ENCODE measurements around the gene PRICKLE4. TPM values are rescaled to one million over a fixed set of nuclear protein-coding genes. Genes with fewer than 3 reads are reported as not detected.
"Not testable (repeated sequence)": the region's sequence is repeated elsewhere in the genome, so short reads cannot be mapped to it uniquely, and the experiment has no call there.

Gene PRICKLE4
- total RNA-seq, 1 donor = not detected

DNA sequence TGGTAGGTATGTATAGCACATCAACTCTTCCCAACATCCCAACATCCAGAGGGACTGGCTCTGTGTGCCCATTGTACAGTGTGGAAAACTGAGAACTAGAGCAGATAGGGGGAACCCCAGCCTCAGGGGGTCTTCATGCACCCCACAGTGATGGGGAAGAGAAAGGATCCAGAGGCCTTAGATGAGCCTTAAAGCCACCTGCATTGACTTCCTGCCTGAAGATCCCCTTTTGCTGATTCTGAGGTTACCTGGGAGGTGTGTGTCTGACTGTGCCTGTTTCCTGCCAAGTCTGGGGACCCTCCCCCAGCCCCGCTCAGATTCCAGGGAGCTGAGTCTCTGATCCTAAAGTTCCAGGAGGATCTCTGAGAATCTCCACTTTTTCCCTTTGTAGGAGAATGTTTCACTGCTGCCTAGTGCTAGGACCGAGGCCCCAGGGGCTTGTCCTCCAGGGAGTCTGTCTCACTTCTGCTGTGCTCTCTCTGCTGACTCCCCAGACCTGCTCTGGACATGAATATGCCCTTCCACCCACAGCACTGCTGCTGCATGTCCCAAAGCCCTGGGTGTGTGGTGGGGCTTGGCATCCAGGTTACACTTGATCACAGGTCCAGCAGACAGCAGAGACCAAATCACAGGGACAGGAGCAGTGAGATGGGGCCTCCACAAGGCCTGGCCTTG is 20.5 kb upstream of the PRICKLE4 start:
- H3K4me2 ChIP-seq (ENCODE audit: insufficient read depth, low read length) = no peak overlapping the region
- peaks cover 7% of the 10 kb centered on the region for H3K27me3 ChIP-seq (ENCODE audit: insufficient read depth, low read length)
- no peak overlapping the region for H3K4me3 ChIP-seq (ENCODE audit: insufficient read depth, low read length)
- no peaks in the 10 kb centered on the region for H3K36me3 ChIP-seq (ENCODE audit: insufficient read depth, low read length)
- no peaks in the 10 kb centered on the region for H3K9me3 ChIP-seq (ENCODE audit: low read depth, low read length)
- H4K20me1 ChIP-seq (ENCODE audit: insufficient read depth, low read length) = no peaks in the 10 kb centered on the region
- TF ChIP-seq, protein P1, sequence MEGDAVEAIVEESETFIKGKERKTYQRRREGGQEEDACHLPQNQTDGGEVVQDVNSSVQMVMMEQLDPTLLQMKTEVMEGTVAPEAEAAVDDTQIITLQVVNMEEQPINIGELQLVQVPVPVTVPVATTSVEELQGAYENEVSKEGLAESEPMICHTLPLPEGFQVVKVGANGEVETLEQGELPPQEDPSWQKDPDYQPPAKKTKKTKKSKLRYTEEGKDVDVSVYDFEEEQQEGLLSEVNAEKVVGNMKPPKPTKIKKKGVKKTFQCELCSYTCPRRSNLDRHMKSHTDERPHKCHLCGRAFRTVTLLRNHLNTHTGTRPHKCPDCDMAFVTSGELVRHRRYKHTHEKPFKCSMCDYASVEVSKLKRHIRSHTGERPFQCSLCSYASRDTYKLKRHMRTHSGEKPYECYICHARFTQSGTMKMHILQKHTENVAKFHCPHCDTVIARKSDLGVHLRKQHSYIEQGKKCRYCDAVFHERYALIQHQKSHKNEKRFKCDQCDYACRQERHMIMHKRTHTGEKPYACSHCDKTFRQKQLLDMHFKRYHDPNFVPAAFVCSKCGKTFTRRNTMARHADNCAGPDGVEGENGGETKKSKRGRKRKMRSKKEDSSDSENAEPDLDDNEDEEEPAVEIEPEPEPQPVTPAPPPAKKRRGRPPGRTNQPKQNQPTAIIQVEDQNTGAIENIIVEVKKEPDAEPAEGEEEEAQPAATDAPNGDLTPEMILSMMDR (IDR thresholded peaks at IDR 0.05; ENCODE audit: extremely low read depth, low read depth, low read length) = no peak
- no peak overlapping the region for H2AFZ ChIP-seq (ENCODE audit: low read length)
- H3K4me1 ChIP-seq (ENCODE audit: insufficient read depth, low read length) = no peaks in the 10 kb centered on the region
- DNase-seq (ENCODE audit: insufficient read length, low spot score, missing footprints) = peak; percentile 36
- no peak overlapping the region for H3K27ac ChIP-seq (ENCODE audit: low read depth, low read length)
- H3K79me2 ChIP-seq (ENCODE audit: insufficient read depth, low read length) = no peaks in the 10 kb centered on the region

DNA sequence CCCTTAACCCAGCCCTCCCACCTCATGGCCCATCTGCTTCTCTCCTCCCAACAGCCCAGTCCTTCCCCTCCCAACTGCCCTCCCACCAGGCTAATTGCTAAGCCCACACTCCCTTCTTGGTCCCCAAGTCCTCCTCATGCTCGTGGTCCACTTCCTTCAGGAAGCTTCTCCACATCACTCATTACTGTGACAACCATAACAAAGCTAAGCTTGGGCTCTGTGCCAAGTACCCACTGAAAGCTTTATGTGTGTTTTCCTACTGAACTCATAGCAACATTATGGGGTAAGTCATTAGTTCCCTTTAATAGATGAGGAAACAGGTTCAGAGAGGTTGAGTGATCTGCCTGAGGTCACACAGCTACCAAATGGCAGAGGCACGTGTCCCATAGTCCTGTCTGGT is 17.1 kb upstream of the PRICKLE4 start:
- no peak overlapping the region for H3K4me2 ChIP-seq (ENCODE audit: insufficient read depth, low read length)
- peaks cover 6% of the 10 kb centered on the region for H3K4me1 ChIP-seq (ENCODE audit: insufficient read depth, low read length)
- no peaks in the 10 kb centered on the region for H3K27me3 ChIP-seq (ENCODE audit: insufficient read depth, low read length)
- no peak overlapping the region for H2AFZ ChIP-seq (ENCODE audit: low read length)
- no peak overlapping the region for H3K27ac ChIP-seq (ENCODE audit: low read depth, low read length)
- no peak overlapping the region for H3K4me3 ChIP-seq (ENCODE audit: insufficient read depth, low read length)
- H3K36me3 ChIP-seq (ENCODE audit: insufficient read depth, low read length) = no peaks in the 10 kb centered on the region
- H3K9me3 ChIP-seq (ENCODE audit: low read depth, low read length) = no peaks in the 10 kb centered on the region
- TF ChIP-seq, protein P1 (IDR thresholded peaks at IDR 0.05; ENCODE audit: extremely low read depth, low read depth, low read length) = no peak
- no peaks in the 10 kb centered on the region for H3K79me2 ChIP-seq (ENCODE audit: insufficient read depth, low read length)
- DNase-seq (ENCODE audit: insufficient read length, low spot score, missing footprints) = peak; percentile 86
- H4K20me1 ChIP-seq (ENCODE audit: insufficient read depth, low read length) = no peaks in the 10 kb centered on the region

DNA sequence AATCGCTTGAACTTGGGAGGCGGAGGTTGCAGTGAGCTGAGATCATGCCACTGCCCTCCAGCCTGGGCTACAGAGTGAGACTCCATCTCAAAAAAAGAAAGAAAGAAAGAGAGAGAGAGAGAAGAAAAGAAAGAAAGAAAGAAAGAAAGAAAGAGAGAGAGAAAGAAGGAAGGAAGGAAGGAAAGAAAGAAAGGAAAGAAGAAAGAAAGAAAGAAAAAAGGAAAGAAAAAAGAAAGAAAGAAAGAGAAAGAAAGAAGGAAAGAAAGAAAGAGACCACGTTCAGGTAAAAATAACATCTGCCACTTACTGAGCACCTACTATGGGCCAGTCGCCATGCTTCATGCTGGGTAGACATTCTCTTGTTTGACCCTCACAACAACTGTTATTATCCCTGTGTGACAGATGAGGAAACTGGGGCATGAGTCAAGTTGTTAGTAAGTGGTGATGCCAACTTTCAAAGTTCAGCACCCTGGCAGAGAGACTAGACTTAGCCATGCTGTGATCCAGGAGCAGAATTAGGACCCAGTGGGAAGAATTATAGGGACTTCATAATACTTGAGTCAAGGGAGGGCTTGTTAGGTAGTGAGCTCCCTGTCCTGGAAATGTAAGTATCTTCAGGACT is 14.4 kb upstream of the PRICKLE4 start:
- H2AFZ ChIP-seq (ENCODE audit: low read length); H3K27ac ChIP-seq (ENCODE audit: low read depth, low read length); H4K20me1 ChIP-seq (ENCODE audit: insufficient read depth, low read length); H3K79me2 ChIP-seq (ENCODE audit: insufficient read depth, low read length); H3K9me3 ChIP-seq (ENCODE audit: low read depth, low read length); H3K4me2 ChIP-seq (ENCODE audit: insufficient read depth, low read length); H3K4me1 ChIP-seq (ENCODE audit: insufficient read depth, low read length); H3K4me3 ChIP-seq (ENCODE audit: insufficient read depth, low read length); H3K36me3 ChIP-seq (ENCODE audit: insufficient read depth, low read length); H3K27me3 ChIP-seq (ENCODE audit: insufficient read depth, low read length): not testable (repeated sequence)
- DNase-seq (ENCODE audit: insufficient read length, low spot score, missing footprints) = peak; percentile 69

DNA sequence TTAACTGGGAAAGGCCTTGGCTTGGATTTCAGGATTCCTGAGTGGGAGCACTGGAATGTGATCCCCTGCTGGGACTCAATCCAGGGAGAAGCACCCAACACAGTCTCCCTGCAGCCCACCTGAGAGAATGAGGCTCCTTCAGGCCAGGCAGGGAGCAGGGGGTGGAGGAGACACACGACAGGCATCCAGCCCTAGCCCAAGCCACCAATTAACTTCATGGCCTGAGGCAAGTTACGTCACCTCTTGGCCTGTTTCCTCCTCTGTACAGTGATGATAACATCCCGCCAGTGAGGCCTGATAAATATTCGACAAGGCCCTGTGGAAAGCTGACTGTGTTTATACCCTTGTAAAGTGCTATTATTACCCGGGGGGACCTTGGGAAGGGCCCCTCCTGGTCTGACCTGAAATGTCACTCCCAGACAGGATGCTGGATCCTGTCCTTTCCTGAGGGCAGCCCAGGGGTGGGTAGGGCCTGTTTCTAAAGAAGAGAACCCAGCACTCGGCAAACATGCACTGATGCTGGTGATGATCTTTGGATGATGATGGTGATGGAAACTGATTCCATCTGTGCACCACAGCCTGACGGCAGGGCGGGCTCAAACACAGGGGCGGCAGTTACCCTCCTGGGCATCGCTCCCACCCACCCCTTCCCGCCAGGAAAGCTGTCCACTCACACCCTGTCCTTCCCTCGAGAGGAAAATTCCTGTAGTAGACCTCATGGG is 13.3 kb upstream of the PRICKLE4 start:
- no peak overlapping the region for H3K4me2 ChIP-seq (ENCODE audit: insufficient read depth, low read length)
- H3K27ac ChIP-seq (ENCODE audit: low read depth, low read length) = peak overlapping the region; percentile 39
- TF ChIP-seq, protein P1 (IDR thresholded peaks at IDR 0.05; ENCODE audit: extremely low read depth, low read depth, low read length) = no peak

More for the DNA sequence above, 13.3 kb upstream of the PRICKLE4 start:
- peaks cover 10% of the 10 kb centered on the region for H3K36me3 ChIP-seq (ENCODE audit: insufficient read depth, low read length)
- no peaks in the 10 kb centered on the region for H3K79me2 ChIP-seq (ENCODE audit: insufficient read depth, low read length)
- H3K27me3 ChIP-seq (ENCODE audit: insufficient read depth, low read length) = no peaks in the 10 kb centered on the region
- peak; percentile 94 for DNase-seq (ENCODE audit: insufficient read length, low spot score, missing footprints)
- no peaks in the 10 kb centered on the region for H4K20me1 ChIP-seq (ENCODE audit: insufficient read depth, low read length)
- H3K4me1 ChIP-seq (ENCODE audit: insufficient read depth, low read length) = peaks cover 6% of the 10 kb centered on the region
- H3K9me3 ChIP-seq (ENCODE audit: low read depth, low read length) = no peaks in the 10 kb centered on the region
- peak overlapping the region; percentile 67 for H2AFZ ChIP-seq (ENCODE audit: low read length)
- H3K4me3 ChIP-seq (ENCODE audit: insufficient read depth, low read length) = no peak overlapping the region
